GM10248 (cell line): Measurements from ENCODE around the gene BYSL.

ENCODE experiments used
- CTCF ChIA-PET: fragments of 300-600 bp; sonication (Branson Sonifier 250); formaldehyde crosslinking; extraction: SDS; loops from one replicate; lab custom pipeline; 2021; ENCODE audit warnings: antibody characterized with exemption; lab: Yijun Ruan, JAX
- POLR2A ChIA-PET: fragments of 350-650 bp; sonication (Branson Sonifier 250); formaldehyde crosslinking; extraction: SDS; loops from one replicate; lab custom pipeline; 2020; ENCODE audit warnings: antibody characterized with exemption; lab: Yijun Ruan, JAX
- DNase-seq: peaks from one replicate; pipeline ENCODE4 v3.0.0; 2012; ENCODE audit errors: extremely low spot score
- CTCF ChIP-seq: IDR thresholded peaks from 2 replicates; pipeline ENCODE4 v1.5.1; 2012; ENCODE audit warnings: mild to moderate bottlenecking, low read depth; ENCODE audit errors: extremely low read depth, missing control alignments, control extremely low read depth

BYSL gene, protein sequence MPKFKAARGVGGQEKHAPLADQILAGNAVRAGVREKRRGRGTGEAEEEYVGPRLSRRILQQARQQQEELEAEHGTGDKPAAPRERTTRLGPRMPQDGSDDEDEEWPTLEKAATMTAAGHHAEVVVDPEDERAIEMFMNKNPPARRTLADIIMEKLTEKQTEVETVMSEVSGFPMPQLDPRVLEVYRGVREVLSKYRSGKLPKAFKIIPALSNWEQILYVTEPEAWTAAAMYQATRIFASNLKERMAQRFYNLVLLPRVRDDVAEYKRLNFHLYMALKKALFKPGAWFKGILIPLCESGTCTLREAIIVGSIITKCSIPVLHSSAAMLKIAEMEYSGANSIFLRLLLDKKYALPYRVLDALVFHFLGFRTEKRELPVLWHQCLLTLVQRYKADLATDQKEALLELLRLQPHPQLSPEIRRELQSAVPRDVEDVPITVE

DNA sequence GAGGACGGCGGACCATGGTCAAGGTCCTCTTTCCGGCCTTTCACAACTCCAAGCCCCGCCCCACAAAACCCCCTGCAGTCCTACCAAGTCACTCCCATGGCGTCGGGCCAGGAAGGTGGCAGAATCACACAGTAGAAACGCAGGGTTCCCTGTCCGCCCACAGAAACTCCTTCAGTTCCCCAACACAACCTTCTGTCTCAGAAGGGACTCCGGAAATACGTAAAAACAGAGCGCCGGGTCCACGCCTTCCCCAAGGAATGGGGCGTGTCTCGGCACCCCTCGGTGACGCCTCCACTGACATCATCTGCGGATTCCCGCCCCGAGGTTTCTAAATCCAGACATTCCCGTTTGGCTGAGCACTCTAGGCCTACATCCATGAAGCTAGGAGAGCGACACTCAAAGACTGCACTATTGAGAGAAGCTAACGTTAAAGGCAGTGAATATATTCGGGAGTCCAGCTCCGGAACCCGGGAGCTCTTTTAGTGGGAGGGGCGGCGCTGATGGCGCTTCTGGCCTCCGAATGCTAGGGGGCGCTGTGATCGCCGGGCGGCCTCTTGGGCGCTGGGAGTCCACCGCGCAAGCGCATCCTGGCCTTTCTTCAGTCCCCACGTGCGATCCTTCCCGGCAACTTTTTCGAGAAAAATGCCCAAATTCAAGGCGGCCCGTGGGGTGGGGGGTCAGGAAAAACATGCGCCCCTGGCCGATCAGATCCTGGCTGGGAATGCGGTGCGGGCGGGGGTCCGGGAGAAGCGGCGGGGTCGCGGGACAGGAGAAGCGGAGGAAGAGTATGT lies at the start of gene BYSL, which contains the start of gene MED20:
Gene BYSL, plus strand, starts transcription at position 579 of the 791 bp plus-strand sequence. Its CDS starts 64 bp downstream, at position 643.
Gene MED20, minus strand, starts transcription at position 219 of the 791 bp plus-strand sequence. Its CDS starts 121 bp downstream, at position 98.
- POLR2A ChIA-PET: interaction anchor here (0.6 to 1.3 kb wide), 3 partner anchors 15 to 869 kb away, joined by 4 to 5 read pairs (median 5); no protein-coding TSS in a partner anchor
- DNase-seq: peak; percentile 96
- peak; percentile 92 for TF ChIP-seq CTCF
- CTCF ChIA-PET: interaction anchor here (0.6 to 5.8 kb wide), 37 partner anchors 10 to 306 kb away, joined by 3 to 116 read pairs (median 4); partner anchors contain the start of genes CCND3, TAF8, TOMM6 and USP49

GRCh38 chr6:41871691-41872090 lies 49.6 kb upstream of the BYSL start:
- POLR2A ChIA-PET: no interaction called here
- CTCF ChIA-PET: no interaction called here
- TF ChIP-seq CTCF: no peak
- no peak for DNase-seq

DNA sequence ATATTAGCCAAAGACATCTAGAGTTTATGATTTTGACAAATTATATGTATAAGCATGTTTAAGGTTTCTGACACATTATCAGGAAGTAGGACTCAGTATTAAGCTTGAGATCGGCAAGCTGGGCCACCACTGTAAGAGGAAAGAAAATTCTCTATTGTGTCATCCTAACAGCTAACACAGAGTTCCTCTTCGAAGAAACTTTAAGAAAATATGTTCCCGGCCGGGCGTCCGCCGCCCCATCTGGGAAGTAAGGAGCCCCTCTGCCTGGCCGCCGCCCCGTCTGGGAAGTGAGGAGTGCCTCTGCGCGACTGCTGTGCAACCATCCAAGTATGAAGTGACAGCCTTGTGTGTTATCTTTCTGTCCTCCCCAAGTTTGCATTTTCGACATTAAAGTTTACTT lies 49.2 kb upstream of the BYSL start:
- ChIA-PET CTCF (no interaction called here), POLR2A (interaction anchor here (0.6 kb wide), 1 partner anchor 347 kb away, joined by 5 read pairs; no protein-coding TSS in a partner anchor)

GRCh38 chr6:41874741-41875140 lies 46.6 kb upstream of the BYSL start:
- no peak for DNase-seq
- POLR2A ChIA-PET: no interaction called here
- no peak for TF ChIP-seq CTCF
- CTCF ChIA-PET: interaction anchor here (1.1 to 1.9 kb wide), 4 partner anchors 8 to 46 kb away, joined by 3 to 5 read pairs (median 4); partner anchors contain the start of gene MED20

More for the DNA sequence above, 49.2 kb upstream of the BYSL start:
- DNase-seq: no peak
- TF ChIP-seq CTCF: no peak

- no peak for TF ChIP-seq CTCF
- ChIA-PET CTCF (interaction anchor here (1.5 kb wide), 2 partner anchors 31 to 82 kb away, joined by 3 read pairs; no protein-coding TSS in a partner anchor), POLR2A (no interaction called here)
- no peak for DNase-seq
Observed at GRCh38 chr6:41877051-41877680, 44.1 kb upstream of the BYSL start.
